GM13977 (cell line): ENCODE results near the gene RMC1.
"Not testable (repeated sequence)": the region's sequence is repeated elsewhere in the genome, so short reads cannot be mapped to it uniquely, and the experiment has no call there.

ENCODE experiments used
- DNase-seq: peaks from one replicate; pipeline ENCODE4 v3.0.0; 2012; ENCODE audit warnings: low spot score
- CTCF ChIP-seq: IDR thresholded peaks from 2 replicates; pipeline ENCODE4 v1.5.1; 2012; ENCODE audit warnings: mild to moderate bottlenecking, control low read depth; ENCODE audit not compliant: insufficient read depth; ENCODE audit errors: extremely low read depth, missing control alignments
- in situ Hi-C: fragments of 300-500 bp; cut with MboI; formaldehyde crosslinking; loops from one replicate; pipeline ENCODE4 v1.12.0; 2022; ENCODE audit warnings: low sequenced_read_pairs, low pct_unique_long_range_greater_than_20kb, mixed read lengths, inconsistent platforms; ENCODE audit not compliant: unreplicated experiment

Gene RMC1

GRCh38 chr18:23506393-23506792 lies 3.1 kb downstream of the RMC1 start:
- no peak for DNase-seq
- TF ChIP-seq CTCF = no peak
- in situ Hi-C loops = loop anchor here (25.0 kb wide), 1 partner anchor 306 kb away; no protein-coding TSS in a partner anchor

DNA sequence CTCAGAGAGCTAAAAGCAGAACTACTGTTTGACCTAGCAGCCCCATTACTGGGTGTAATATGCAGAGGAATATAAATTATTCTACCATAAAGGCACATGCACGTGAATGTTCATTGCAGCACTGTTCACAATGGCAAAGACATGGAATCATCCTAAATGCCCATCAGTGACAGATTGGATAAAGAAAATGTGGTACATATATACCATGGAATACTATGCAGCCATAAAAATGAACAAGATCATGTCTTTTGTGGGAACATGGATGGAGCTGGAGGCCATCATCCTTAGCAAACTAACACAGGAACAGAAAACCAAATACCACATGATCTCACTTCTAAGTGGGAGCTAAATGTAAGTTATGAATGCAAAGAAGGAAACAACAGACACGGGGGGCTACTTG lies 7.6 kb downstream of the RMC1 start:
- in situ Hi-C loops = loop anchor here (25.0 kb wide), 1 partner anchor 301 kb away; no protein-coding TSS in a partner anchor
- DNase-seq = not testable (repeated sequence)

GRCh38 chr18:23512216-23512615 lies 8.9 kb downstream of the RMC1 start:
- DNase-seq = not testable (repeated sequence)
- in situ Hi-C loops = loop anchor here (25.0 kb wide), 1 partner anchor 300 kb away; no protein-coding TSS in a partner anchor

GRCh38 chr18:23512641-23513040 lies 9.3 kb downstream of the RMC1 start:
- no peak for TF ChIP-seq CTCF
- DNase-seq = no peak
- in situ Hi-C loops = loop anchor here (25.0 kb wide), 1 partner anchor 300 kb away; no protein-coding TSS in a partner anchor

GRCh38 chr18:23515911-23516546 lies 12.7 kb downstream of the RMC1 start:
- peak; percentile 92 for TF ChIP-seq CTCF
- in situ Hi-C loops = loop anchor here (25.0 kb wide), 1 partner anchor 296 kb away; no protein-coding TSS in a partner anchor
- peak; percentile 69 for DNase-seq

- no peak for TF ChIP-seq CTCF
- in situ Hi-C loops = loop anchor here (25.0 kb wide), 1 partner anchor 293 kb away; no protein-coding TSS in a partner anchor
Observed at GRCh38 chr18:23519734-23520133, 16.4 kb downstream of the RMC1 start.

DNA sequence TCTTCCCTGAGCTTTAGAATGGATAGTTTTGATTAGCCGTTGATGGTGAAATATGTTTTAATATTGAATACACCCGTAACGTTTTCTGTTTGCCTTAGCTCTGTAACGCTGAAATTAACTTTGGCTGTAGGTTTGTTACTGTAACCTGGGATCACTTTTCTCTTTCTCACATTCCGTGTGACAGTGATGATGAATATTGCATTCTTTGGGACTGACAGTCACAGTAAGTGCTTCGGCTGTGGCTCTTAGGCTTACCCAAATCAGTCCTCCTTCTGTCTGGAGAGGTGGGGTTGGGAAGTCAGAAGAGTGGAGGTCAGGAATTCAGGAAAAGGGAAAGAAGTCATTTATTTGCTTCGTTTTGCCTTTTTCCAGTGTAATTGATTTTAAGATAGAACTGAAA lies 18.0 kb downstream of the RMC1 start:
- in situ Hi-C loops = loop anchor here (25.0 kb wide), 1 partner anchor 291 kb away; no protein-coding TSS in a partner anchor
- no peak for TF ChIP-seq CTCF
- DNase-seq = no peak

More at GRCh38 chr18:23519734-23520133, 16.4 kb downstream of the RMC1 start:
- DNase-seq = no peak

DNA sequence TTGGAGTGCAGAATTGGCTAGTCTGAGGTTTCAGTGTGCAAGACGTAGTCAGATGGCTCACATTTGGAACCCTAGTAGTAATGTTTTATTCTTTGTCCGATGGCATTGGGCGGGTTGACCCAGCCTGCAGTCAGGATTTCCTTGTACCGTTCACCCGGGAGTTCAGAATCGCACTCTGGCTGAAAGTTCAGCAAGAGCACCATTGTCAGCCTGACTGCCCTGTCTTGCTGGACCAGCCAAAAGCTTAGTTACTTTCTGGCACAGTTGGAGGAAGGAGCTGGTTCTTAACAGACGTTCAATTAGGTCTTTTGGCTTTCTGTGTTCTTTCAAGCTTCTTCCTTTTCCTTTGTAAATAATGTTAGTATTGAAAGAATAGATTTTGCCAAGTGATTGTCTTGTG lies 18.6 kb downstream of the RMC1 start:
- no peak for TF ChIP-seq CTCF
- no peak for DNase-seq
- in situ Hi-C loops = loop anchor here (25.0 kb wide), 1 partner anchor 290 kb away; no protein-coding TSS in a partner anchor
